Esophagus squamous epithelium (tissue), 5 donors: ENCODE data around the gene MFAP2. TPM values are rescaled to one million over a fixed set of nuclear protein-coding genes. Genes with fewer than 3 reads are reported as not detected.

Experiments
- DNase-seq: peaks from one replicate; lab custom pipeline; 2025; lab: John Stamatoyannopoulos, UW
- H3K27ac ChIP-seq, 4 donors: fragments of 200-600 bp; sonication (generic); one replicate each; pipeline ENCODE4 v1.5.1; 2016 to 2019; ENCODE audit warnings: mild to moderate bottlenecking in 1 of 4
- H3K27me3 ChIP-seq, 4 donors: fragments of 200-600 bp; sonication (generic); 1 replicate in 3 of 4; 2 replicates in 1 of 4; pipeline versions ENCODE4 v1.5.1 to v1.6.0; 2017 to 2021; ENCODE audit warnings: antibody characterized with exemption in 1 of 4
- H3K36me3 ChIP-seq, 3 donors: fragments of 200-600 bp; sonication (generic); one replicate each; pipeline ENCODE4 v1.5.1; 2016 to 2019
- H3K4me1 ChIP-seq, 3 donors: fragments of 200-600 bp; sonication (generic); one replicate each; pipeline ENCODE4 v1.5.1; 2017 to 2019
- H3K4me3 ChIP-seq, 4 donors: fragments of 200-600 bp; sonication (generic); 1 replicate in 3 of 4; 2 replicates in 1 of 4; pipeline ENCODE4 v1.5.1; 2016 to 2019; ENCODE audit warnings: mild to moderate bottlenecking in 2 of 4, moderate library complexity in 1 of 4
- H3K9me3 ChIP-seq, 3 donors: fragments of 200-600 bp; sonication (generic); one replicate each; pipeline ENCODE4 v1.5.1; 2016 to 2019
- POLR2A ChIP-seq, 4 donors: fragments of 450-650 bp; IDR thresholded peaks; one replicate each; pipeline ENCODE4 v1.6.1; 2017; ENCODE audit warnings: antibody characterized with exemption in 4 of 4, mild to moderate bottlenecking in 4 of 4, moderate library complexity in 3 of 4
- WGBS, 2 donors: methylation state at CpG; one replicate each; pipeline ENCODE4 v1.1.5; 2018; 5-methylcytosine and 5-hydroxymethylcytosine counted together
- intact Hi-C: fragments of 100-400 bp; cut with DNase I; formaldehyde crosslinking; loops from one replicate; pipeline ENCODE4 v1.15.0; 2022
- total RNA-seq, 4 donors: library from RNA; depleted of rRNA; stranded (reverse); fragments of >200 nt; gene quantifications; one replicate each; pipeline ENCODE4 v1.1.0, GENCODE V29; 2016
- TF ChIP-seq, protein P1 (sequence below), 6 experiments: fragments of 450-650 bp in 4 of 6; fragments of 200-600 bp in 2 of 6; sonication (generic) in 2 of 6; IDR thresholded peaks; one replicate each; pipeline ENCODE4 v1.5.1; 2016 to 2019; ENCODE audit warnings: antibody characterized with exemption in 6 of 6, mild to moderate bottlenecking in 4 of 6, moderate library complexity in 4 of 6
- donor health status: DM: yes; HTN: yes; CAD: no.

The MFAP2 gene
- total RNA-seq, 4 donors from 2014 or later: 0.70 to 10.5 (median 4.2) TPM; not detected in 1

DNA sequence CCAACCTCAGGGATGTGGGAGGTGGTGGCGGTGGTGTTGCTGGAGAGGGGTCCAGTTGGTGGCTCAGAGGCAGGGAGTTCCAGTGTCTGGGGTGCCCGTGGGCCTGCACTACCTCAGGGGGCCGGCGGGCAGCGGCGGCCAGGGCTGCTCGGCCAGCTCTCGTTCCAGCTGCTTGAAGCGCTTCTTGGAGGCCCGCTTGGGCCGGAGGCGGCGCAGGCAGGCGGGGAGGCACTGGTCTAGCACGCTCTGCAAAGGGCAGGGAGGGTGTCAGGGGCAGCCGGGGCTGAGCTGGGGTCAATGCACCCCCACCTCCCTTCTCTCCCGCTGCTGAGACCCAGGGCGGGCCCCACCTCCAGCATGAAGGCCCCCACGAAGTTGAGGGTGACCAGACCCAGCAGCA is 5.7 kb upstream of the MFAP2 start:
- intact Hi-C loops: no loop called here
- H3K9me3 ChIP-seq: no peaks in the 10 kb centered on the region
- H3K4me3 ChIP-seq: no peak overlapping the region
- H3K36me3 ChIP-seq: peaks cover 6 to 56% (median 13%) of the 10 kb centered on the region in 3 donors
- peaks cover 8 to 15% (median 9%) of the 10 kb centered on the region in 3 donors for H3K4me1 ChIP-seq
- no peak for DNase-seq
- WGBS, 2 donors: 67% methylated on average over 1 of the region's 19 CpGs; no CpG with 5 or more reads in 1 of the 2 donors
- H3K27ac ChIP-seq: no peak overlapping the region
- TF ChIP-seq, protein P1, sequence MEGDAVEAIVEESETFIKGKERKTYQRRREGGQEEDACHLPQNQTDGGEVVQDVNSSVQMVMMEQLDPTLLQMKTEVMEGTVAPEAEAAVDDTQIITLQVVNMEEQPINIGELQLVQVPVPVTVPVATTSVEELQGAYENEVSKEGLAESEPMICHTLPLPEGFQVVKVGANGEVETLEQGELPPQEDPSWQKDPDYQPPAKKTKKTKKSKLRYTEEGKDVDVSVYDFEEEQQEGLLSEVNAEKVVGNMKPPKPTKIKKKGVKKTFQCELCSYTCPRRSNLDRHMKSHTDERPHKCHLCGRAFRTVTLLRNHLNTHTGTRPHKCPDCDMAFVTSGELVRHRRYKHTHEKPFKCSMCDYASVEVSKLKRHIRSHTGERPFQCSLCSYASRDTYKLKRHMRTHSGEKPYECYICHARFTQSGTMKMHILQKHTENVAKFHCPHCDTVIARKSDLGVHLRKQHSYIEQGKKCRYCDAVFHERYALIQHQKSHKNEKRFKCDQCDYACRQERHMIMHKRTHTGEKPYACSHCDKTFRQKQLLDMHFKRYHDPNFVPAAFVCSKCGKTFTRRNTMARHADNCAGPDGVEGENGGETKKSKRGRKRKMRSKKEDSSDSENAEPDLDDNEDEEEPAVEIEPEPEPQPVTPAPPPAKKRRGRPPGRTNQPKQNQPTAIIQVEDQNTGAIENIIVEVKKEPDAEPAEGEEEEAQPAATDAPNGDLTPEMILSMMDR (IDR thresholded peaks at IDR 0.05): no peak
- TF ChIP-seq POLR2A (IDR thresholded peaks at IDR 0.05): no peak
- H3K27me3 ChIP-seq: peaks cover 0 to 5% (median 0%) of the 10 kb centered on the region in 4 donors

DNA sequence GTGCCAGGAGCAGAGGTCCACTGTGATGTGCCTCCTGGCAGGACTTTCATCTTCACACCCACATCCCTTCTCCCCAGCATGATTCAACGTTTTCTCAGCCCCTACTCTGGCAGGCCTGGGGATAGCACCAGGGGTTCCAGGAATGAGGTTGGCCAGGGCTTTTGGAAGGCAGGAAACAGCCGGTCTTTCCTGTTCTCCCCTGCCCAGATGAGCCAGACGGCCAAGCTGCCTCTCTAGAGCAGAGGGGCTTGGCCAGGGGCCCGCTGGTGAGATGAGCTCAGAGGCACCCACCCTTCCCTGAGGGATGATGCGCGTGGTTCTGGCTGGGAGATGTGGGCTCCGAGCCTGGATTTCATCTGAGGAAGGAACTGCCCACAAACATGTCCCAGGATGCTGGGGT is 4.3 kb upstream of the MFAP2 start:
- Histone ChIP-seq H3K4me3 (no peak overlapping the region), H3K27me3 (peaks cover 0 to 19% (median 0%) of the 10 kb centered on the region in 4 donors), H3K4me1 (peaks cover 13 to 29% (median 22%) of the 10 kb centered on the region in 3 donors), H3K9me3 (no peaks in the 10 kb centered on the region), H3K27ac (peak overlapping the region in 2 of 4 donors; percentile 23 to 25), H3K36me3 (peaks cover 6 to 42% (median 13%) of the 10 kb centered on the region in 3 donors)
- intact Hi-C loops: no loop called here
- 27 to 43% methylated on average over 1 to 5 of the region's 7 CpGs for WGBS, 2 donors
- DNase-seq: no peak
- TF ChIP-seq, protein P1 (IDR thresholded peaks at IDR 0.05): no peak
- no peak for TF ChIP-seq POLR2A (IDR thresholded peaks at IDR 0.05)

DNA sequence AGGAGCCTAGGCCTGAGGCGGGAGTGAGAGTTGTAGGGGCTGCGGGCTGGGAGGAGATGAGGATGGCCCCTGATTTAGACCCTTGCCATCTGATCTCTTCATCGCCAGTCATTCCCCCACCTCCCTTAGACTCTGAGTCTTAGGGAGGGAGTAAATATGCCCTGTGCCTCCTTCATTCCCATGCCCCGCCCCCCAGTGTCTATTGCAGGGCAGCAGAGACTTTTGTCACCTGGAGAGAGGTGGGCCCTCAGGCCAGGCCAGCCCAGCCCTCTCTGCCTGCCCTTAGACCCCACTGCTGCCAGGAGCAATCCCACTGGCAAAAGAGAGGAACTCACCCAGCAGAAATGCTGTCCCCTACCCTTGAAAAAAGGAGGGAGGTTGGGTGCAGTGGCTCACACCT is 3.2 kb upstream of the MFAP2 start:
- no peak for DNase-seq
- TF ChIP-seq, protein P1 (IDR thresholded peaks at IDR 0.05): no peak
- TF ChIP-seq POLR2A (IDR thresholded peaks at IDR 0.05): no peak
- Histone ChIP-seq H3K27me3 (peaks cover 0 to 30% (median 0%) of the 10 kb centered on the region in 4 donors), H3K4me1 (peaks cover 16 to 40% (median 25%) of the 10 kb centered on the region in 3 donors), H3K9me3 (no peaks in the 10 kb centered on the region), H3K27ac (no peak overlapping the region), H3K4me3 (no peak overlapping the region), H3K36me3 (peaks cover 6 to 32% (median 13%) of the 10 kb centered on the region in 3 donors)
- 100% methylated on average over 2 of the region's 4 CpGs; no CpG with 5 or more reads in 1 of the 2 donors for WGBS, 2 donors
- intact Hi-C loops: no loop called here

DNA sequence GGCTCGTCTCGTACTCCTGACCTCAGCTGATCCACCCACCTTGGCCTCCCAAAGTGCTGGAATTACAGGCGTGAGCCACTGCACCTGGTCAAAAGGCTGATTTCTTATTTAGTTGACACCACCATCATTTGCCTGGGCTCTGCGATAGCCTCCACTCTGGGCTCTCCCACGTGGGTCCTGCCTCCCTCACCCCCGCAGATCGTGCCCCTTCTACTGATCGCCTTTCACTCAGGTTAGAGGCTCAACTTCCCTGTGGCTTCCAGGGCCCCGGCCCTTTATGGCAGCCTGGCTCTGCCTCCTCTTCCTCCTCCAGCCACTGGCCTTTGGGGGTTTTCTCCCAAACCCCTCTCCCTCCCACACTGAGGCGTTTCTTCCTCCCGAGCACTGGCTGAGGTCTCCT is 2.5 kb upstream of the MFAP2 start:
- H3K4me3 ChIP-seq: no peak overlapping the region
- H3K9me3 ChIP-seq: no peaks in the 10 kb centered on the region
- peaks cover 16 to 47% (median 25%) of the 10 kb centered on the region in 3 donors for H3K4me1 ChIP-seq
- H3K27me3 ChIP-seq: peaks cover 0 to 31% (median 0%) of the 10 kb centered on the region in 4 donors
- intact Hi-C loops: no loop called here
- 81 to 86% methylated on average over 8 to 11 of the region's 11 CpGs for WGBS, 2 donors
- TF ChIP-seq, protein P1 (IDR thresholded peaks at IDR 0.05): no peak
- no peak for TF ChIP-seq POLR2A (IDR thresholded peaks at IDR 0.05)
- DNase-seq: no peak
- H3K27ac ChIP-seq: no peak overlapping the region
- H3K36me3 ChIP-seq: peaks cover 1 to 24% (median 9%) of the 10 kb centered on the region in 3 donors

DNA sequence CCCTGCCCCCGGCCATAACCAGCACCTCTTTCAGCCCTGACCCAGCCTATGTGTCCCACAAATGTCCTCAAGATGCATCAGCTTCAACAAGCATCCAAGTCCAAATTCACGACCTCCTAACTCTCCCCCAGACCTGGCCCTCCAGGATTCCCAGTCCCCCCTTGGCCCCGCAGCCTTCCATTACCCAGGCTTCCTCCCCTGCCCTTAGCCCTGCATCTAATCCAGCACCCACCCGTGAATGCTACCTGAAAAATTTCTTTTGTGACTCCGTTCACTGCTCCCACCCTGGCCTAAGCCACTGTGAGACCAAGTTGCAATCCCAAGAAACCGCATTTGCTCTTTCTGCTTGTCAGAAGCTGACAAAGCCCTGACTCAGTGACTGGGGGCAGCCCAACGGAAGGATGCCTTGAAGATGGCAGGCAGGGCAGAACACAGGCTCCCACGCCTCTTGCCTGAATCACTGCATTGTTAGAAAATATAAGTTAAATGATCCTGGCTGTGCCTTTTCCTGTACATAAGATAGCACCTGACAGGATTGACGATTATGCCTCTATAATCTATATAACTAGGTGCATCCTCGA is 939 bp upstream of the MFAP2 start:
- H3K9me3 ChIP-seq: no peaks in the 10 kb centered on the region
- no peak overlapping the region for H3K27ac ChIP-seq
- DNase-seq: no peak
- TF ChIP-seq, protein P1 (IDR thresholded peaks at IDR 0.05): no peak
- TF ChIP-seq POLR2A (IDR thresholded peaks at IDR 0.05): no peak
- no peak overlapping the region for H3K4me3 ChIP-seq
- 57 to 77% methylated on average over 10 of the region's 10 CpGs for WGBS, 2 donors
- H3K4me1 ChIP-seq: peaks cover 16 to 60% (median 25%) of the 10 kb centered on the region in 3 donors
- peaks cover 0 to 31% (median 0%) of the 10 kb centered on the region in 4 donors for H3K27me3 ChIP-seq
- H3K36me3 ChIP-seq: peaks cover 0 to 9% (median 0%) of the 10 kb centered on the region in 3 donors
- intact Hi-C loops: no loop called here
